Lung (tissue), 12 donors: ENCODE measurements around the gene MFSD2B. TPM values are rescaled to one million over a fixed set of nuclear protein-coding genes. Genes with fewer than 3 reads are reported as not detected.

Experiments
- ATAC-seq: fragments of 200-7000 bp; cut with Tn5 transposase; one replicate; pipeline ENCODE4 v1.9.1; 2020; ENCODE audit warnings: moderate number of reproducible peaks; ENCODE audit not compliant: insufficient read depth, low FRiP score
- DNase-seq, 3 donors: peaks; one replicate each; pipeline ENCODE4 v3.0.0-alpha.2; 2013 to 2017
- H3K27ac ChIP-seq, 2 donors: one replicate each; pipeline ENCODE4 v1.5.1; 2013; ENCODE audit warnings: mild to moderate bottlenecking in 2 of 2, moderate library complexity in 2 of 2, control low read depth in 1 of 2, inconsistent platforms in 1 of 2, low read depth in 1 of 2, low read length in 1 of 2
- H3K27me3 ChIP-seq, 3 donors: one replicate each; pipeline ENCODE4 v1.5.1; 2013; ENCODE audit warnings: low read length in 2 of 3; ENCODE audit not compliant: control insufficient read depth in 3 of 3, insufficient read depth in 3 of 3
- H3K36me3 ChIP-seq, 4 donors: one replicate each; pipeline ENCODE4 v1.5.1; 2013; ENCODE audit warnings: low read length in 4 of 4, mild to moderate bottlenecking in 1 of 4, moderate library complexity in 1 of 4; ENCODE audit not compliant: control insufficient read depth in 4 of 4, insufficient read depth in 4 of 4
- H3K4me1 ChIP-seq, 5 donors: one replicate each; pipeline ENCODE4 v1.5.1; 2013; ENCODE audit warnings: low read length in 5 of 5, mild to moderate bottlenecking in 2 of 5, moderate library complexity in 1 of 5; ENCODE audit not compliant: control insufficient read depth in 5 of 5, insufficient read depth in 5 of 5
- H3K4me3 ChIP-seq: one replicate; pipeline ENCODE4 v1.5.1; 2013; ENCODE audit warnings: mild to moderate bottlenecking, control low read depth, moderate library complexity
- H3K9ac ChIP-seq, 2 donors: one replicate each; pipeline ENCODE4 v1.5.1; 2013; ENCODE audit warnings: low read length in 2 of 2, control low read depth in 1 of 2; ENCODE audit not compliant: insufficient read depth in 1 of 2
- H3K9me3 ChIP-seq, 4 donors: one replicate each; pipeline ENCODE4 v1.5.1; 2013; ENCODE audit warnings: low read length in 3 of 4, mild to moderate bottlenecking in 1 of 4, moderate library complexity in 1 of 4; ENCODE audit not compliant: control insufficient read depth in 4 of 4, insufficient read depth in 3 of 4
- CTCF ChIP-seq: IDR thresholded peaks from 2 replicates; pipeline ENCODE4 v1.5.1; 2012; ENCODE audit warnings: mild to moderate bottlenecking; ENCODE audit errors: control extremely low read depth, extremely low read depth
- WGBS, 2 donors: extraction: QIAGEN DNeasy Blood & Tissue Kit; methylation state at CpG; one replicate each; pipeline ENCODE4 v1.1.7; 2013; 5-methylcytosine and 5-hydroxymethylcytosine counted together
- polyA plus RNA-seq, 2 donors: library from polyadenylated mRNA; stranded (reverse); fragments of 200-250 nt; gene quantifications; one replicate each; pipeline ENCODE4 v1.2.1, GENCODE V29; 2013
- total RNA-seq, 2 donors: library from RNA; depleted of rRNA in 1 of 2; stranded (reverse); fragments of >200 nt in 1 of 2; gene quantifications; one replicate each; pipeline ENCODE4 v1.2.1, GENCODE V29; 2014 to 2021
- donor health status: control.
- donor health status: control.
- donor health status: Bipolar disorder and iron deficiency.
- donor health status: healthy.
- donor health status: DM: yes; HTN: yes; CAD: no.

MFSD2B gene
- total and polyA plus RNA-seq, 4 donors: 0.18 to 2.3 (median 0.74) TPM

GRCh38 chr2:24054366-24055010, 44.6 kb downstream of the MFSD2B start:
- no peak overlapping the region for H3K27ac ChIP-seq
- ATAC-seq (no peak), DNase-seq (no peak)
- H3K36me3 ChIP-seq: no peaks in the 10 kb centered on the region
- H3K27me3 ChIP-seq: no peaks in the 10 kb centered on the region
- H3K4me1 ChIP-seq: peaks cover 0 to 7% (median 0%) of the 10 kb centered on the region in 5 donors
- no peak overlapping the region for H3K9ac ChIP-seq
- WGBS, 2 donors: 80 to 83% methylated on average over 8 of the region's 8 CpGs
- no peak overlapping the region for H3K4me3 ChIP-seq
- H3K9me3 ChIP-seq: peaks cover 0 to 2% (median 0%) of the 10 kb centered on the region in 4 donors
- no peak for TF ChIP-seq CTCF

- Histone ChIP-seq H3K9me3 (peaks cover 0 to 2% (median 0%) of the 10 kb centered on the region in 4 donors), H3K4me1 (peaks cover 0 to 2% (median 0%) of the 10 kb centered on the region in 5 donors), H3K27ac (no peak overlapping the region), H3K27me3 (no peaks in the 10 kb centered on the region), H3K36me3 (no peaks in the 10 kb centered on the region), H3K4me3 (no peak overlapping the region), H3K9ac (no peak overlapping the region)
- no peak for ATAC-seq
- no peak for TF ChIP-seq CTCF
- DNase-seq: no peak
- WGBS, 2 donors: 69 to 82% methylated on average over 6 of the region's 6 CpGs
Observed at GRCh38 chr2:24055750-24056149, 45.9 kb downstream of the MFSD2B start.

GRCh38 chr2:24058564-24059271, 48.8 kb downstream of the MFSD2B start:
- WGBS, 2 donors: 91 to 97% methylated on average over 4 of the region's 4 CpGs
- no peak for ATAC-seq

More at GRCh38 chr2:24058564-24059271, 48.8 kb downstream of the MFSD2B start:
- DNase-seq: no peak
- Histone ChIP-seq H3K4me1 (no peaks in the 10 kb centered on the region), H3K9ac (no peak overlapping the region), H3K4me3 (no peak overlapping the region), H3K36me3 (no peaks in the 10 kb centered on the region), H3K27ac (no peak overlapping the region), H3K9me3 (peaks cover 0 to 2% (median 0%) of the 10 kb centered on the region in 4 donors), H3K27me3 (no peaks in the 10 kb centered on the region)
- TF ChIP-seq CTCF: no peak
